Mesenchymal stem cell (in vitro differentiated cells and primary cell): ENCODE measurements around the gene LCP1.
"Not testable (repeated sequence)": the region's sequence is repeated elsewhere in the genome, so short reads cannot be mapped to it uniquely, and the experiment has no call there.

Experiments used
- DNase-seq: peaks from one replicate; pipeline ENCODE4 v3.0.0-alpha.2; 2013
- H2AFZ ChIP-seq: one replicate; pipeline ENCODE4 v1.6.1; 2013; ENCODE audit warnings: low read depth, mild to moderate bottlenecking, control low read depth, inconsistent platforms, low read length, moderate library complexity
- H2AK5ac ChIP-seq: 2 replicates; pipeline ENCODE4 v1.6.1; 2013; ENCODE audit warnings: low read length, moderate library complexity, mild to moderate bottlenecking, inconsistent platforms; ENCODE audit not compliant: severe bottlenecking
- H2BK120ac ChIP-seq: one replicate; pipeline ENCODE4 v1.6.1; 2013; ENCODE audit warnings: low read depth, mild to moderate bottlenecking, inconsistent platforms, low read length, moderate library complexity
- H2BK12ac ChIP-seq, 2 experiments: one replicate each; pipeline ENCODE4 v1.6.1; 2013; ENCODE audit warnings: inconsistent platforms in 2 of 2, low read length in 2 of 2, mild to moderate bottlenecking in 2 of 2, moderate library complexity in 2 of 2, control low read depth in 1 of 2
- H2BK15ac ChIP-seq: one replicate; pipeline ENCODE4 v1.6.1; 2013; ENCODE audit warnings: mild to moderate bottlenecking, low read depth, inconsistent platforms; ENCODE audit not compliant: poor library complexity, severe bottlenecking
- H2BK5ac ChIP-seq: 2 replicates; pipeline ENCODE4 v1.6.1; 2013; ENCODE audit warnings: low read depth, mild to moderate bottlenecking, low read length, control low read depth, inconsistent platforms; ENCODE audit not compliant: poor library complexity, severe bottlenecking
- H3K14ac ChIP-seq, 2 experiments: one replicate each; pipeline ENCODE4 v1.6.1; 2013; ENCODE audit warnings: inconsistent platforms in 2 of 2, low read length in 2 of 2, control low read depth in 1 of 2, mild to moderate bottlenecking in 1 of 2, moderate library complexity in 1 of 2
- H3K18ac ChIP-seq, 2 experiments: one replicate each; pipeline ENCODE4 v1.6.1; 2013; ENCODE audit warnings: inconsistent platforms in 2 of 2, low read length in 2 of 2, control low read depth in 1 of 2, low read depth in 1 of 2, mild to moderate bottlenecking in 1 of 2
- H3K23ac ChIP-seq, 2 experiments: one replicate each; pipeline ENCODE4 v1.6.1; 2013; ENCODE audit warnings: inconsistent platforms in 2 of 2, low read length in 2 of 2, mild to moderate bottlenecking in 2 of 2, moderate library complexity in 2 of 2, control low read depth in 1 of 2
- H3K27ac ChIP-seq: 2 replicates; pipeline ENCODE4 v1.5.1; 2013; ENCODE audit warnings: mild to moderate bottlenecking, moderate library complexity, low read length, control low read depth, inconsistent platforms; ENCODE audit not compliant: poor library complexity, severe bottlenecking
- H3K27me3 ChIP-seq, 2 experiments: 2 replicates each; pipeline versions ENCODE4 v1.6.1 to v1.7.0; 2013; ENCODE audit warnings: low read length in 2 of 2, mild to moderate bottlenecking in 2 of 2, moderate library complexity in 2 of 2, control low read depth in 1 of 2, inconsistent platforms in 1 of 2; ENCODE audit not compliant: control insufficient read depth in 1 of 2, insufficient read depth in 1 of 2
- H3K36me3 ChIP-seq, 2 experiments: 2 replicates each; pipeline versions ENCODE4 v1.6.1 to v1.7.0; 2013; ENCODE audit warnings: low read length in 2 of 2, control low read depth in 1 of 2, inconsistent platforms in 1 of 2, low read depth in 1 of 2, mild to moderate bottlenecking in 1 of 2; ENCODE audit not compliant: insufficient read depth in 2 of 2, control insufficient read depth in 1 of 2
- H3K4ac ChIP-seq, 2 experiments: one replicate each; pipeline ENCODE4 v1.6.1; 2013; ENCODE audit warnings: inconsistent platforms in 2 of 2, low read length in 2 of 2, mild to moderate bottlenecking in 2 of 2, moderate library complexity in 2 of 2, control low read depth in 1 of 2, low read depth in 1 of 2
- H3K4me1 ChIP-seq: 2 replicates; pipeline ENCODE4 v1.6.1; 2013; ENCODE audit warnings: low read depth, low read length, control low read depth; ENCODE audit not compliant: control insufficient read depth, insufficient read depth
- H3K4me2 ChIP-seq: 2 replicates; pipeline ENCODE4 v1.6.1; 2013; ENCODE audit warnings: low read length, mild to moderate bottlenecking, inconsistent platforms; ENCODE audit not compliant: poor library complexity, severe bottlenecking
- H3K4me3 ChIP-seq, 2 experiments: 2 replicates each; pipeline versions ENCODE4 v1.5.1 to v1.7.0; 2013; ENCODE audit warnings: low read length in 2 of 2, mild to moderate bottlenecking in 2 of 2, control low read depth in 1 of 2, low read depth in 1 of 2; ENCODE audit not compliant: insufficient read depth in 1 of 2
- H3K79me1 ChIP-seq: replicated peaks from 2 replicates; pipeline ENCODE4 v1.6.1; 2013; ENCODE audit warnings: mild to moderate bottlenecking, control low read depth, low read length, inconsistent platforms; ENCODE audit not compliant: poor library complexity, severe bottlenecking
- H3K9ac ChIP-seq: 2 replicates; pipeline ENCODE4 v1.7.0; 2013; ENCODE audit warnings: mild to moderate bottlenecking, low read length, moderate library complexity
- H3K9me3 ChIP-seq: 2 replicates; pipeline ENCODE4 v1.7.0; 2013; ENCODE audit warnings: mild to moderate bottlenecking, low read length; ENCODE audit not compliant: control insufficient read depth
- H4K8ac ChIP-seq: one replicate; pipeline ENCODE4 v1.6.1; 2013; ENCODE audit warnings: inconsistent platforms, mild to moderate bottlenecking, low read length, moderate library complexity
- H4K91ac ChIP-seq: one replicate; pipeline ENCODE4 v1.6.1; 2013; ENCODE audit warnings: mild to moderate bottlenecking, low read length, inconsistent platforms
- WGBS: methylation state at CpG from one replicate; pipeline ENCODE4 v1.1.7; 2013; ENCODE audit warnings: mixed read lengths; 5-methylcytosine and 5-hydroxymethylcytosine counted together

Gene LCP1

GRCh38 chr13:46166224-46166584 is 15.8 kb downstream of the LCP1 start:
- H3K27ac ChIP-seq, result no peak overlapping the region
- no peak overlapping the region for H3K4ac ChIP-seq
- no peaks in the 10 kb centered on the region for H3K36me3 ChIP-seq
- H3K9ac ChIP-seq, result no peak overlapping the region
- H2AFZ ChIP-seq, result no peak overlapping the region
- no peak overlapping the region for H3K4me2 ChIP-seq
- H3K4me3 ChIP-seq, result no peak overlapping the region
- no peak for DNase-seq
- H2BK15ac ChIP-seq, result no peak overlapping the region
- H2BK12ac ChIP-seq, result no peak overlapping the region
- no peak overlapping the region for H3K18ac ChIP-seq
- H2BK5ac ChIP-seq, result no peak overlapping the region
- H3K23ac ChIP-seq, result no peak overlapping the region
- H3K27me3 ChIP-seq, result no peaks in the 10 kb centered on the region
- H2AK5ac ChIP-seq, result no peak overlapping the region
- H3K9me3 ChIP-seq, result no peaks in the 10 kb centered on the region
- no peak overlapping the region for H4K8ac ChIP-seq
- no peak overlapping the region for H2BK120ac ChIP-seq
- WGBS, result 83% methylated on average over 1 of the region's 1 CpG
- no peak overlapping the region for H3K14ac ChIP-seq
- peaks cover 7% of the 10 kb centered on the region for H3K4me1 ChIP-seq
- H3K79me1 ChIP-seq, result no peaks in the 10 kb centered on the region
- no peak overlapping the region for H4K91ac ChIP-seq

- Histone ChIP-seq H3K23ac (no peak overlapping the region), H2BK120ac (no peak overlapping the region)
- WGBS, result 60% methylated on average over 1 of the region's 5 CpGs
These were observed 16.3 kb downstream of the LCP1 start for GRCh38 chr13:46165485-46166223.

DNA sequence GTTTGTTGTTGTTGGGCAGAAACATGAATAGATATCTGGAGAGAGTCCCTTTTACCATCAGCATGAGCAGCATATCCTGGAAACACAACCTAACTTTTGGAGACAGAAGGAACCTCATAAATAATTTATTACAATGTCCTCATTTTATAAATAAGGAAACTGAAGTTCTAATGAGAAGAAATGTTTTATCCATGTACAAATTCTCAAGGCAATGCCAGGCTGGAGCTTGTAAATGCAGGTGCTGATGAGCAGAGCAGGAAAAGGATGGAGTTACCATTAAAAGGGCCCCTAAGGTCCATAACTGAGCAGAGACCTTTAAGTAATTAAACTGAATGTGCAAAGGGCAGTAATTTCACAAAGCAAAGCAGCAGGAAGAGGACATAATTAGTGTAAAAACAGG is 17.3 kb downstream of the LCP1 start:
- Histone ChIP-seq H3K9me3 (no peaks in the 10 kb centered on the region), H3K4me3 (no peak overlapping the region), H4K8ac (no peak overlapping the region)

More at GRCh38 chr13:46165485-46166223, 16.3 kb downstream of the LCP1 start:
- no peak for DNase-seq
- H2AFZ ChIP-seq, result no peak overlapping the region
- H3K4me3 ChIP-seq, result no peak overlapping the region
- H3K4me2 ChIP-seq, result no peak overlapping the region
- no peak overlapping the region for H3K27ac ChIP-seq
- peaks cover 7% of the 10 kb centered on the region for H3K4me1 ChIP-seq
- H3K4ac ChIP-seq, result no peak overlapping the region
- no peaks in the 10 kb centered on the region for H3K36me3 ChIP-seq
- H3K79me1 ChIP-seq, result no peaks in the 10 kb centered on the region
- H2AK5ac ChIP-seq, result no peak overlapping the region
- H3K9me3 ChIP-seq, result no peaks in the 10 kb centered on the region
- no peak overlapping the region for H3K18ac ChIP-seq
- H2BK5ac ChIP-seq, result no peak overlapping the region
- H3K9ac ChIP-seq, result no peak overlapping the region
- H2BK15ac ChIP-seq, result no peak overlapping the region
- no peak overlapping the region for H3K14ac ChIP-seq
- H4K91ac ChIP-seq, result no peak overlapping the region
- H4K8ac ChIP-seq, result no peak overlapping the region
- H2BK12ac ChIP-seq, result no peak overlapping the region
- H3K27me3 ChIP-seq, result no peaks in the 10 kb centered on the region

DNA sequence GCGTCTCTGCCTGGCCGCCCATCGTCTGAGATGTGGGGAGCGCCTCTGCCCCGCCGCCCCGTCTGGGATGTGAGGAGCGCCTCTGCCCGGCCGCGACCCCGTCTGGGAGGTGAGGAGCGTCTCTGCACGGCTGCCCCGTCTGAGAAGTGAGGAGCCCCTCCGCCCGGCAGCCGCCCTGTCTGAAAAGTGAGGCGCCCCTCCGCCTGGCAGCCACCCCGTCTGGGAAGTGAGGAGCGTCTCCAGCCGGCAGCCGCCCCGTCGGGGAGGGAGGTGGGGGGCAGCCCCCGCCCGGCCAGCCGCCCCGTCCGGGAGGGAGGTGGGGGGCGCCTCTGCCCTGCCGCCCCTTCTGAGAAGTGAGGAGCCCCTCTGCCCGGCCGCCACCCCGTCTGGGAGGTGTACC is 19.2 kb downstream of the LCP1 start:
- not testable (repeated sequence) for H3K27ac ChIP-seq

More for the DNA sequence above, 17.3 kb downstream of the LCP1 start:
- H3K36me3 ChIP-seq, result no peaks in the 10 kb centered on the region
- H3K14ac ChIP-seq, result no peak overlapping the region
- no peaks in the 10 kb centered on the region for H3K27me3 ChIP-seq
- no peaks in the 10 kb centered on the region for H3K79me1 ChIP-seq
- no peak overlapping the region for H3K27ac ChIP-seq
- no peak overlapping the region for H2BK5ac ChIP-seq
- H4K91ac ChIP-seq, result no peak overlapping the region
- no peak overlapping the region for H2BK12ac ChIP-seq
- no peak overlapping the region for H2BK120ac ChIP-seq
- no peak overlapping the region for H3K4ac ChIP-seq
- H2BK15ac ChIP-seq, result no peak overlapping the region
- H2AK5ac ChIP-seq, result no peak overlapping the region
- no peak overlapping the region for H3K23ac ChIP-seq
- H3K18ac ChIP-seq, result no peak overlapping the region
- H2AFZ ChIP-seq, result no peak overlapping the region
- H3K4me2 ChIP-seq, result no peak overlapping the region
- peaks cover 5% of the 10 kb centered on the region for H3K4me1 ChIP-seq
- H3K9ac ChIP-seq, result no peak overlapping the region
- DNase-seq, result no peak

More for the DNA sequence above, 19.2 kb downstream of the LCP1 start:
- H3K9me3 ChIP-seq, H3K9ac ChIP-seq, H2BK120ac ChIP-seq, H3K23ac ChIP-seq, H3K18ac ChIP-seq, H2BK5ac ChIP-seq, DNase-seq, H2BK12ac ChIP-seq, H3K79me1 ChIP-seq, H3K4me2 ChIP-seq, H3K4me3 ChIP-seq, H3K27me3 ChIP-seq, H3K4me1 ChIP-seq, H4K8ac ChIP-seq, H3K4ac ChIP-seq, H2BK15ac ChIP-seq, H2AK5ac ChIP-seq, H4K91ac ChIP-seq, H3K36me3 ChIP-seq, H2AFZ ChIP-seq, H3K14ac ChIP-seq: not testable (repeated sequence)
- 97% methylated on average over 36 of the region's 36 CpGs for WGBS
